ENCODE measurements around the gene RNU6-7.

The RNU6-7 gene

DNA sequence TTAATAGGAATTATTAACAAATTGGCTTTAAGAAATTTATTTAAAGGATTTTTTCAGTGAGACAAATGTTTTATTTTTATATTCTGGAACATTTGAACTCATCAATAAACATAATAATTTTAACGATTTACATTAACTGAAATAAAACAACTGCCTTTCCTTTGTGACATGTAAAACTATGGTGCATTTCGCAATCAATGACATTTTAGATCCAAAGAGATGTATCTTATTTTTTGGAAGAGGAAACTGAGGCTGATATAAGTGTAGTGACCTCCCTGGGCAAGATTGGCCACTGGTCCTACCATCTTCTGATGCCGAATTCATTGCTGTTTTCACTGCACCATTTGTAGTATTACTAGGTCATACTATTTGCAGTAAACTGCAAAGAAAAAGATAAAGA, 3.7 kb downstream of the RNU6-7 start:
- no peak for DNase-seq (ENCODE audit: low spot score)

DNA sequence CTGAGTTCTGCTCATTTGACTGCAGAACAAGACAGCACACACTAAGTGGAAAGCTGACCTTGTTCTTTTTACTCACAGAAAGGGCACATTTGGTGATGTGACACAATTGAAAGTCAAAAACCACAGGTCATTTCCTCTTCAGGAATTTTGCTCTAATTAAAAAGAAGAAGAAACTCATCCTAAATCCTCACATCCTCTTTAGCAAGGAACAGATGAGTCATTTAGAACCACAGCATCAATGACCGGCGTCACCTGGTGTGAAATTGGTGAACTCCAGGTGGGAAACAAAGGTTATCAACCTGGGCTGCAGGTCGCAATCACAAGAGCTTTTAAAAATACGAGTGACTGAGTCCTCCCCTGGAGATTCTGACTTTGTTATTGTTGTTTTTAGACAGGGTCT, 4.1 kb downstream of the RNU6-7 start:
- no peak for DNase-seq (ENCODE audit: low spot score)

DNA sequence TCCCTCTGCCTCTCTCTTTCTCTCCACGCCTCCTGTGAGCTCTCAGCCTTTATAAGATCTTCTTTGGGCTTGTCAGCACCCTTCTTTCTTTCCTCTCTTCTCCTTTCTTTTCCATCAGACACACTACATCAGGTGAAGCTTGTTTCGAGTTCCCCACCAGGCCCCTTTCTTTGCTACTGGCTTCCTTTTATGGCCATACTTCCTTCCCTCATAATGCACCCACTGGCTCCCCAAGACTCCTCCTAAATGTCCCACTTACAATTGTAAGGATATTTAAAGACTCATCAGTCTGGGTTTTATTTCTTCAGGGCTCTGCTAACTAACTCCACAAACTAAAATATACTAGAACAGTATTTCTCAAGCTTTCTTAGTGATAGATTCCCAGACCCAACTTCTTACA, 4.7 kb downstream of the RNU6-7 start:
- DNase-seq (ENCODE audit: low spot score) = no peak

DNA sequence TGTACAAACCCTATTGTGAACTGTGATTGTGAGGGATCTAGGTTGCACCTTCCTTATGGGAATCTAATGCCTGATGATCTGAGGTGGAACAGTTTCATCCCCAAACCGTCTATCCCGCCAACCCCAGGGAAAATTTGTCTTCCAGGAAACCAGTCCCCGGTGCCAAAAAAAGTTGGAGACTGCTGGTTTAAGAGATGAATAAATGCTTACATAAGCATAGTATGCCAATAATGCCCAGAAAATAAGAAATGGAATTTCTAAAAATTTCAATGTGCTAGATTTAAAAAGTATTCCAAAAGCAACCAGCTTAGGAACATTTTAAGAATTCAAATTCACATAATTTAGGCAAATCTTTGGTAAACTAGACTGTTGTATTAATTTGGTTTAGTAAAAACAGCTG, 6.6 kb downstream of the RNU6-7 start:
- no peak for DNase-seq (ENCODE audit: low spot score)

DNA sequence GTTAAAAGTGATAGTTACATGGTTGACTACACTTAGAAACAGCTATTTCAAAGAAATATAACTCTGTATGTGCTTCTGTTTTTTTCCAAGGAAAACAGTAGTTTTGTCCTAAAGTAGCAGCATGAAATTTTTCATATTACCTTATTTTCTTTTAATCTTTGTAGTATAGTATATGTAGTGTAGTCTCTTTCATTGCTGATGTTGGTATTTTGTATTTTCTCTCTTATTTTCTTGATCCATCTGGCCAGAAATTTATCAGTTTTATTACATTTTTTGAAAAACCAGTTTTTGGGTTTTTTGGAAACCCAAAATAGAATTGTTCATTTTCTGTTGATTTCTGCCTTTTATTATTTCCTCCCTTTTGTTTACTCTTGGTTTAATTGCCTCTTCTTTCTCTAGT, 7.6 kb downstream of the RNU6-7 start:
- DNase-seq (ENCODE audit: low spot score) = no peak

DNA sequence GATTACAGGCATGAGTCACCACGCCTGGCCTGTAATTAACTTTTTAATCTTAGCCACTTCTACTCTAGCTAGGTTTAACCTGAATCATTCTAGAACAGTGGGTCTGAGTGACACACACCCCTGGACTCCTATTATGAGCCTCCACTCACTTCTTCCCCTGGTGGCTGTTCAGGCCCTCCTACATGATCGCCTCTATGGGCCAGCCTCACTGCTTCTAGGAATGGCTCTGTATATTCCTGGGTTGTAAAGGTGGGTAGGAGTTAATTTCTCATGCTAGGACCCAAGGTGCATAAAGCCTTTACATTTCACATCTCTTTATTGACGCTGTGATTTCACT, 9.2 kb downstream of the RNU6-7 start:
- no peak for DNase-seq (ENCODE audit: low spot score)

DNA sequence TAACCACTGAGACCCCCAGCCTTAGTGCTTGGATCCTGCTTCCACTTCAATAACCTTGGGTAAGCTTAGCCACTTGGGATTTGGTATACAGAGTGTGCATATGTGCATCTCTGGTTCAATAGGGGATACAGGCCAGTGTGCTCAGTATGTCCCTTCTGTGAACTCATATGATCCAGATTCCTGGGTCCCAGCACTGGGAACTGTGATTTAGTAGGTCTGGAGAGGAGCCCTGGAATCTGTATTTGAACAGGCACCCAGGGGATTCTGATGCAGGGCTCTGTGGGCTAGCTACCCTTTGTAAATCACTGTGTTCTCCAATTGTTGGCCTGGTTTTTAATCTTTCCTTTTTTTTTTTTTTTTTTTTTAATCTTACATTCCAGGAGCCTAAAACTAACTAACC, 11.0 kb downstream of the RNU6-7 start:
- DNase-seq (ENCODE audit: low spot score) = no peak

DNA sequence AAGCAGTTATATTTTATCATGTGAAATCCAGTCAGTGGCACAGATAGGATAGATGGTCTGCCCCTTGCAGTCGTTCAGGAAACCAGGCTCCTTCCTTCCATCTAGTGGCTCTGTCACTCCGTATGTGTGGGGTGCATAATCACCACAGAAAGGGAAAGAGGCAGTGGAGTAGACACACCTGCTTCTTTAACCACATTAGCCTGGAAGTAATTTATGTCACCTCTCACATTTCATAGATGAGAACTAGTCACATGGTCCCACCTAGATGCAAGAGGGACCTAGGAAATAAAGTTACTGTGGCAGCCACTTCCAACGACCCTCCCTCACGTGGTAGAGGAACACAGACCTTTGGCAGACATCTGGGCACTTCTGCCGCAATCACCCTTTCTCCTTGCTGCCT, 15.5 kb downstream of the RNU6-7 start:
- peak; percentile 51 for DNase-seq (ENCODE audit: low spot score)

DNA sequence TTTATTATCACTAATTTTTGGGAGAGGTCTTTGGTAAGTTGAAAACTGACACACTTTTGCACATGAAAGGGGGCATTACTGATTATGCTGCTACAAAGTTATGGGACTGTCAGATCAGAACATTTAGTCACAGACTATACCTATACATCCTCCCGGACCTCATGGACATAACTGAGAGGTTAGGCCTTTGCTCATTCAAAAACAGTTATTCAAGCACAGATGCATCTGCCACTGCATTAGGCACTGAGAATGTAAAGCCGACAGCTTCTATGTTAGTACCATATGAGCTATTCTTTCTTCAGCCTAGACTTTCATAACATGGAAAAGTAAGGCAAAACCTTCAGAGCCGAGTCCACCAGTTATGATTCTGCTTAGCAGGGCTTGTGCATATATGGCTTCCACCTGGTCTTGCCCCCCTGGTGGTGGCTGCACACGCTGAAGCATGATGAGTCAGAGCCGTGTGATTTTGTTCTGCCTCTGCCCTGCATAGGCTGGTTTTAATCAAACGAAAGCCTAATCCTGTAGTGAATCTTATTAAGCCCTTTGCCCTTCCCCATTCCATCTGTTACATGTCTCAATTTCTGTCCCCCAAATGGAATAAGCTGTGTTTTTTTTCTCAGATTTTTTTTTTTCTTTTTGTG, 23.0 kb downstream of the RNU6-7 start:
- peak; percentile 87 for DNase-seq (ENCODE audit: low spot score)

DNA sequence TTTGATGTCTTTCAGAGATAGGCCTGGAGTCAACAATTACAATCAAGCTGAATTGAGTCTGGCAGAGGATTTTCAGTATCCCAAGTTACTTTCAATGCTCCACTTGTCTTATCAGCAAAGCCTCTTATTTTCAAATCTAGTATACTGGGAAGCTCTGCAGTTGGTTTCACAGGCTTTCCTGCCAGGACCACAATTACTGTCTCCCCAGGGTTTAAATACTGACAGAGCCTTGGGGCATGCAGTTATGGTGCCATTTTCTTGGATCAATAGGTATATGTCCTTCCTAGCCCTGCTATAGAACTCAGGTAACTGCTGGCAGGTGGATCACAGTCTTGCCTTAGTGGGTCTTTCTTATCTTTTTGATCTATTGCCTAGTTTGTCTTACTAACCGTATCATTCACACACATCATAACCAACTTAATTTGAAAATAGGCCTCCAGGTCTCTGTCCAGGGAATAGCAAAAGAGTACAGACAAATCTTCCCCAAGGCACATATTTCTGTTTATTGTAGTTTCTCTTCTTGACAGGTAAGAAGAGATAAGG, 23.6 kb downstream of the RNU6-7 start:
- DNase-seq (ENCODE audit: low spot score) = peak; percentile 53

DNA sequence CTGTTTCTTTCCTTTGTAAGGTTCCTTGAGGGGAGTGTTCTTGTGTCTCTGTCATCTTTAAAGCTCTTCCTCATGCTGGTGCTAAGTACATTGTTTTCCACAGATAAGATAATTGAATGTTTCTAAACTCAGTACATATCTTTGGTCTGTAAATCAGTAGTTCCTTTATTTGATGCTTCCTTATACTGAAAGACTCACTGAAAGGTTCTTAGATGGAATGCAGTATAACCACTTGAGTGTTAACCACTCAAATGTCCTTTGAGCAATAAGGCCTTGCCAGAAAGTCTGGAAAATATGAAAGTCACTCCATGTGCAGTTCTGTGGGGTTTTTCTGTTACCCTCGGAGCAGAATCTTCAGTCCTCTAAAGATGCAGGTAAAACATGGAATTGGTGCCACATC, 24.2 kb downstream of the RNU6-7 start:
- no peak for DNase-seq (ENCODE audit: low spot score)

DNA sequence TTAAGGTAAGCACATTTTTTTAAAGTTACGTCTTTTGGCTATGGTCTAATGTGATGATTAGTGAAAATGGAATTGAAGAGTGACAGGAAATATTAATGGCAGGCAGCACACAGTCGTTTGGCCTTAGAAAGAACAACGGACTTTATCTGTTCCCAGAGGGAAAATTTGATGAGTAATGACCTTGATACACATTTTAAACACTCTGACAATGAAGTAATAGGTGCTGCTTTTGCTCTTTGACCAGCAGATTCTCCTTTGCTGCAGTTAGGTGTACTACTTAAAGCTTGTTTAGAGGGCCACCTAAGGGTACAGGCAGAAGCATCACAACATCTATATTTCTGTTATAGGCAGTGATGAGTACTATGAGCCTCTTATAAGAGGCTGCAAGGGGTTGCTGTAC, 28.3 kb downstream of the RNU6-7 start:
- no peak for DNase-seq (ENCODE audit: low spot score)

DNA sequence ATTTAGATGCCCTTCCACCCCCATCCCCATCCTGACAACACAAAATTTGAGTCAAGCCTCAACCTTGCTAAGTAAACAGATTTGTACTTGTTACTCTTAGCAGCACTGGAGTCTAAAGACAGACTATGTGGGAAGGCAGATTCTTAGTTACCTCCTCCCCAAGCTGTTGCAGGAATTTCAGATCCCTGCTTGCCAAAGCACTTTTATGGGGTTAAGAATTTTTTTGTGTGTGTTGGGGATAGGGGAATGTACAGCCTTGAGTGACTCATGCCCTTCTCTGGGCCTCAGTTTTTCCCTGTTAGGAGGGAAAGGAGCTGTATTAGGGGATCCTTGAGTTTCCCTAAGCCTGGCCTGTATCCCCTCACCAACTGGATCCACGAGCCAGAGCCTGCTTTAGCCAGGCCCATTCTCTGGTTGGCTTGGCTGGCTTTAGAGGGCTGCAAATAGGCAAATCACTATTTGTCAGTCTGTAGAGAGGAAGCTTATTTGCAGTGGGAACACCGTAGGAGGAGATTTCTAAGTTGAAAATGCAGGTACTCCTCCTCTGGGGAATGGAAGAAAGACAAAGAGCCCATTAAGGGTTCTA, 28.9 kb downstream of the RNU6-7 start:
- DNase-seq (ENCODE audit: low spot score) = no peak

DNA sequence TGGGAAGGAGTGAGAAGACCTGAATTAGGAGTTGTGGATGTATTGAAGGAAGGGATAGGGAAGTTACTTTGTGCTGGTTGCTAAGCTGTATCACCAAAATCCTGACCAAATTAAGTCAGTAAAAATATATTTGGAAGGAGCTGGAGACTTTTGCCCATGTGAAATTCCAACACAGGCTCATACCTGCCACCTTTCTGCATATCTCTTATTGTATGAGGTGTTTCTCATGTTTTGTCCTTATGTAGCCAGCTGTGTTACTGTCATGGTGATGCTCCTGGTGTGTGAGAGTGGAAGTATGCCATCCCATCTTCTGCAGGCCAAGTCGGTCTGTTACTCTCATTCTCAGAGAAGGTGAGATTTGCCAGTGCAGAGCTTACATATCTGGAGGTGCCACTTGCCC, 30.6 kb downstream of the RNU6-7 start:
- DNase-seq (ENCODE audit: low spot score) = no peak

DNA sequence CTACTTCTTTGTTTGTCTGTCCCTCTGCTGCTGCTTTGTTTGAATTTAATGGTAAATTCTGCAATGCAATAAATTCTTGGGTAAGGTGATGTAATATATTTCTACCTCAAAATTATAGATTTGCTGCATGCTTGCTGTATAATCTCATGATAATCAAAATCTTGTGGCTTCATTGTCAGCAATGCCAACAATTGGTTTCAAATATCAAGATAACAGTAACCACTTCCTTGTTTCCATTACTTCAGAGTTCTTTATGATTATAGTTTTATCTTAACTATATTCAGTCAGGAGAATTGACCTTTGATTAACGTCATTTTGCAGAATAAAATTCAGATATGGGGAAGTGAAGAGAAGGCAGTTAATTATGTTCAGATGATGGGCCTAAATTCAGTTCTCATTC, 31.4 kb downstream of the RNU6-7 start:
- DNase-seq (ENCODE audit: low spot score) = no peak

DNA sequence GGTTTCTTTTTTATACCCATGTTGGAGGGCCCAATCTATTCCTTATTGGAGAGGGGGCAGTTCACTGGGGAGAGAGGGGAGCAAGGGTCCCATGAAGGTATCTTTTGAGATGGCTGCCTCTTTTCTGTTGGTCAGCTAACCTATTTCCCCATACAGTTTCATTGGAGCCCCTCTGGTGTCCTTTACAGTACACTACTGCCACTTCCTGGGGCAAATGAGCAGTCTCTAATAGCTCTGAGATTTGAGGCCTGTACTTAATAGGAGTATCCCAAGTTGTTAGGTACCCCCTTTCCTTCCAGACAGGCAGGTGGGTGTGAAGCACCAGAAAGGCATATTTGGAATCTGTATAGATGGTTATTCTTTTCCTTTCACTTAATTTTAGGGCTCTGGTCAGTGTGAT, 42.6 kb downstream of the RNU6-7 start:
- no peak for DNase-seq (ENCODE audit: low spot score)

DNA sequence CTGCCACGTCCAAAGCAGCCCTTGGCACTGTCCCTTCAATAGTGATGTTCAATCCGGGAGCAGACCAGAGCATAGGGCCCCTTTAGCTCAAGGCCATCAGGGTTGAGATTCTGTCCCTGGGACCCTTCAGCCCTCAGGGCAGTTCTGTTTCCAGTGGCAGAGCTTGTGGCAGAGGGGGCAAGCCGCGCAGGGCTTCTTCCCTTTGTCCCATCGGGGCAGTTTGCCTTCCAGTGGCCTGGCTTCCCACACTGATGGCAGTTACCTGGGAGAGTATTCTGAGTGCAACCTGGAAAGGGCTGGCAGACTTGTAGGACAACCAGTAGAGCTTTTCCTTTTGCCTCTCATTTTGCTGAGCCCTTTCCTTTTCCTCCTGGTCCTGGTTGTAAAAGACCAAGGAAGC, 44.9 kb downstream of the RNU6-7 start:
- DNase-seq (ENCODE audit: low spot score) = no peak

DNA sequence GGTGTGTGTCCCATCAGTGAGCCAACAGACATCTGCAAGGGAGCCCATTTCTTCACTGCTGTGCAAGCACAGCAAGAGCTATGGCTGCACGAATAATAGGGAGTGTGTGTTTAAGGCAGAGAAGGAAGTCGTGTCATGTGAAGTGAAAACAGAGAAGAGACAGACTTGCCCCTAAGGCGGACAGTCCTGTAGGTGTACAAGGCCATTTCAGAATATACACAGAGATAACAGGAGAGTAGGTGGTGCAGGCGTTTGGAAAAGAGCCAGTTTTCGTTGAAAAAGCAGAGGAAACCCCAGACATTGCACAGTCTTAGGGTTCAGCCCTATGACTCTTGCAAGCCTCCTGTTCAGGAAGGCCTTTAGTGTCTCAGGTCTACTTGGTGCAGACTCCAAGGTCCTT, 47.5 kb downstream of the RNU6-7 start:
- no peak for DNase-seq (ENCODE audit: low spot score)

DNA sequence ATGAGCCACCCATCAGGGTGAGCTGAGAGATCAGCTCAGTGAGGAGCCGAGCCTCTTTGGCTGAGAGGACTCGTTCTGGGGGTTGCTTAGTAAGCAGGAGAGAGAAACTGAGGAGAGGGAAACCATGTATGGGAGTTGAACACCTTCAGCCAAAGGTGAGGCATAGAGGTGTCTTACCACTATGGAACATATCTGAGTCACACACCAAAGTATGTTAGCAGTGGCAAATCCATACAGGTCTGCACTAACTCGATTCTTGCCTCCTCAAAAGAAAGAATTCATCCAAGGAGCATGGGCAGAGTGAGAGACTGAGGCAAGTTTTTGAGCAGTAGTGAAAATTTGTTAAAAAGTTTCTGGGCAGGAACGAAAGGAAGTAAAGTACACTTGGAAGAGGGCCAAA, 47.9 kb downstream of the RNU6-7 start:
- no peak for DNase-seq (ENCODE audit: low spot score)

DNA sequence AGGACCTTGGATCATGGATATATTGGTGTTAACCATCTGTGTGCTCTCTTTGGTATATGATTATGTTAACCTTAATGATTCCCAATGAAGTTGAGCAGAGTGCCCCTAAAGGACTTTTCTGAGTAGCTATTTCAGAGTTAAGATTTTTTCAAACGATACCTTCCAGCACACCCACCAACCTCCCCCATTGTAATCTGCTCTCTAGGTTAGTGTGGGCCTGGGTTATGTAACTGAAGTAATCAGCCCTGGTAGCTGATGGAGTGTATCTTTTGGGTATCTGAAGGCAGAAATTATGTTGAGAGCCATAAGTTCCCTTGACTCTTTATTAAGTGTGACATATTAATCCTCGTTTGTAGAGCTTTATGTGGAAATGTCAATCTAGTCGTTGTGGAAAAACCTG, 48.8 kb downstream of the RNU6-7 start:
- no peak for DNase-seq (ENCODE audit: low spot score)

DNA sequence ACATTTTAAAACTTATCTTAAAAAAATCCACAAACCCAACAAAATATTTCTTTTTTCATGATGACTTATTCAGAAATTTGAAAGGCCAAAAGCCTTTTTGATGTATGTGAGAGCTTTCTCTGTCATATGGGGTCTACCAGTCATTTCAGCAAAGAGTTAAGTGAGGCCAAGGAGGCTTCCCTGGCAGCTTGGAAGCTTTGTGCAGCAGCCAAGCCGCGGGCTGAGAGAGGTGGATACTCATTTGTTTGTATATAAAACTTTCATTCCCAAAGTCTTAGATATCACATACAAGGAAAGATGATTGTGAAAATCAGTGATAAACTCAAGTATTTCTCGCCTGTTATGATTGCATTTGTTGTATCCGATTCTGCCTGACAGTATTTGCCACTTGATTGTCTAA, 49.7 kb downstream of the RNU6-7 start:
- DNase-seq (ENCODE audit: low spot score) = no peak
